ENCODE data around the gene SRPK1.

The SRPK1 gene

DNA sequence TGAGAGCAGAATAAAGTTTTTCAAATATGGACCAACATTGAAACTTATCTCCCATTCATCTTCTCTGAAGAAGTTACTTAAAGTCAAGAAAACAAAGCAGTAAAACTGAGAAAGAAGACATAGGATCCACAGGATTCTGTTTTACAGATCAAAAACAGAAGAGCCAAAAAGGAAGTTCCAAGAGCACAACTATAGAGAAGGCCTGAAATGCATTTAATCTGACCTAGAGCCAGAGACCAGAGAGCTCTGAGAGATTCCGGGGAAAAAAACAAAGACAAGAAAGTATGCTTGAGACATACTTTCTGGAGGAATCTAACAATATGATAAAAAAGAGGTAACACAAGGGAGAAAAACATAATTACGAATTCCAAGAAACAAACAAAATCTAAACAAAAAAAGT, 26.1 kb downstream of the SRPK1 start:
- DNase-seq, result no peak
- H3K9me3 ChIP-seq (ENCODE audit: severe bottlenecking), result no peaks in the 10 kb centered on the region
- H3K27ac ChIP-seq, result no peak overlapping the region
- H3K4me3 ChIP-seq (ENCODE audit: low read depth, low read length), result no peak overlapping the region
- no peak for TF ChIP-seq CTCF (IDR thresholded peaks at IDR 0.05; ENCODE audit: low read depth, low read length)
- no peaks in the 10 kb centered on the region for H3K27me3 ChIP-seq (ENCODE audit: insufficient read depth, low read depth, severe bottlenecking)
- H3K36me3 ChIP-seq, result peaks cover 55% of the 10 kb centered on the region

GRCh38 chr6:35893246-35893645, 27.7 kb downstream of the SRPK1 start:
- Histone ChIP-seq H3K36me3 (peaks cover 54% of the 10 kb centered on the region), H3K9me3 (ENCODE audit: severe bottlenecking) (no peaks in the 10 kb centered on the region), H3K27ac (no peak overlapping the region), H3K4me3 (ENCODE audit: low read depth, low read length) (no peak overlapping the region), H3K27me3 (ENCODE audit: insufficient read depth, low read depth, severe bottlenecking) (no peaks in the 10 kb centered on the region)
- DNase-seq, result no peak
- no peak for TF ChIP-seq CTCF (IDR thresholded peaks at IDR 0.05; ENCODE audit: low read depth, low read length)

- no peak overlapping the region for H3K4me3 ChIP-seq (ENCODE audit: low read depth, low read length)
- DNase-seq, result no peak
- no peaks in the 10 kb centered on the region for H3K27me3 ChIP-seq (ENCODE audit: insufficient read depth, low read depth, severe bottlenecking)
- H3K9me3 ChIP-seq (ENCODE audit: severe bottlenecking), result no peaks in the 10 kb centered on the region
- no peak for TF ChIP-seq CTCF (IDR thresholded peaks at IDR 0.05; ENCODE audit: low read depth, low read length)
- H3K36me3 ChIP-seq, result peaks cover 53% of the 10 kb centered on the region
- no peak overlapping the region for H3K27ac ChIP-seq
Observed at GRCh38 chr6:35892482-35892881, 28.4 kb downstream of the SRPK1 start.

DNA sequence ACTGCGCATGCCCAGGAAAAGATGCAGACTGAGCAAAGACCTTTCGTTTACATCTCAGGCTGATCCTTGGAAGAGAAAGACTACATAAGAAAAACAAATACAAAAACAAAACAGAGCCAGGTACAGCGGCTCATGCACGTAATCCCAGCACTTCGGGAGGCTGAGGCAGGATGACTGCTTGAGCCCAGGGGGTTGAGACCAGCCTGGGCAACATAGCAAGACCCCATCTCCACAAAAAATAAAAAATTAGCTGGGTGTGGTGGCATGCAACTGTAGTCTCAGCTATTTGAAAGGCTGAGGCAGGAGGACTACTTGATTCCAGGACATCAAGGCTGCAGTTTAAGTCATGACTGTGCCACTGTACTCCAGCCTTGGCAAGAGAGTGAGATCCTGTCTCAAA, 41.7 kb downstream of the SRPK1 start:
- TF ChIP-seq CTCF (IDR thresholded peaks at IDR 0.05; ENCODE audit: low read depth, low read length), result no peak
- Histone ChIP-seq H3K36me3 (peaks cover 74% of the 10 kb centered on the region), H3K27me3 (ENCODE audit: insufficient read depth, low read depth, severe bottlenecking) (no peaks in the 10 kb centered on the region), H3K4me3 (ENCODE audit: low read depth, low read length) (no peak overlapping the region), H3K27ac (no peak overlapping the region), H3K9me3 (ENCODE audit: severe bottlenecking) (no peaks in the 10 kb centered on the region)
- DNase-seq, result no peak

- Histone ChIP-seq H3K27ac (no peak overlapping the region), H3K27me3 (ENCODE audit: insufficient read depth, low read depth, severe bottlenecking) (no peaks in the 10 kb centered on the region), H3K9me3 (ENCODE audit: severe bottlenecking) (no peaks in the 10 kb centered on the region), H3K4me3 (ENCODE audit: low read depth, low read length) (no peak overlapping the region), H3K36me3 (peaks cover 66% of the 10 kb centered on the region)
- DNase-seq, result no peak
- no peak for TF ChIP-seq CTCF (IDR thresholded peaks at IDR 0.05; ENCODE audit: low read depth, low read length)
Observed at GRCh38 chr6:35876902-35877301, 44.0 kb downstream of the SRPK1 start.

GRCh38 chr6:35874730-35875129, 46.2 kb downstream of the SRPK1 start:
- no peak overlapping the region for H3K27ac ChIP-seq
- DNase-seq, result no peak
- H3K36me3 ChIP-seq, result peaks cover 69% of the 10 kb centered on the region
- no peaks in the 10 kb centered on the region for H3K27me3 ChIP-seq (ENCODE audit: insufficient read depth, low read depth, severe bottlenecking)
- no peaks in the 10 kb centered on the region for H3K9me3 ChIP-seq (ENCODE audit: severe bottlenecking)
- H3K4me3 ChIP-seq (ENCODE audit: low read depth, low read length), result no peak overlapping the region
- TF ChIP-seq CTCF (IDR thresholded peaks at IDR 0.05; ENCODE audit: low read depth, low read length), result no peak

Measured in WERI-Rb-1 (cell line).